A549 (cell line): ENCODE results near the gene C4orf46.

Experiments
- CTCF ChIP-seq: fragments of >200 bp; sonication (Bioruptor Twin); formaldehyde crosslinking; IDR thresholded peaks from 3 replicates; pipeline ENCODE4 v1.5.1; 2016
- ESRRA ChIP-seq: fragments of 150-350 bp; IDR thresholded peaks from 2 replicates; pipeline ENCODE4 v1.6.1; 2014; ENCODE audit warnings: mild to moderate bottlenecking, low read length, borderline replicate concordance
- KDM1A ChIP-seq: fragments of 200-600 bp; sonication (generic); IDR thresholded peaks from 2 replicates; pipeline ENCODE4 v1.6.1; 2016; ENCODE audit warnings: low read depth, mild to moderate bottlenecking
- MAX ChIP-seq: IDR thresholded peaks from 2 replicates; pipeline ENCODE4 v1.6.1; 2012
- MYC ChIP-seq: IDR thresholded peaks from 2 replicates; pipeline ENCODE4 v1.6.1; 2012; ENCODE audit warnings: mild to moderate bottlenecking, inconsistent platforms, low read length, improper control_type of control experiment, borderline replicate concordance
- POLR2A ChIP-seq: IDR thresholded peaks from 2 replicates; pipeline ENCODE4 v1.6.1; 2012; ENCODE audit warnings: mild to moderate bottlenecking, low read length
- RCOR1 ChIP-seq: fragments of 150-350 bp; IDR thresholded peaks from 2 replicates; pipeline ENCODE4 v1.6.1; 2014; ENCODE audit warnings: antibody characterized with exemption, low read length, low read depth
- RFX5 ChIP-seq: fragments of 450-650 bp; IDR thresholded peaks from 2 replicates; pipeline ENCODE4 v1.7.1; 2014; ENCODE audit warnings: antibody characterized with exemption, mild to moderate bottlenecking, moderate library complexity

- TF ChIP-seq POLR2A (no peak), ESRRA (no peak), MAX (no peak), RCOR1 (no peak), CTCF (no peak), RFX5 (no peak), MYC (no peak), KDM1A (no peak)
Observed at GRCh38 chr4:158671665-158671914, at the start of gene C4orf46.
